PFSK-1 (cell line): ENCODE data around the gene CEP170B.

Experiments
- FOXP2 ChIP-seq: optimal IDR thresholded peaks from 2 replicates; pipeline ENCODE3; 2011; ENCODE audit warnings: borderline replicate concordance, control low read depth, inconsistent platforms; ENCODE audit not compliant: insufficient read depth; ENCODE audit errors: extremely low read length, extremely low read depth
- POLR2AphosphoS5 ChIP-seq: IDR thresholded peaks from 2 replicates; pipeline ENCODE4 v1.6.1; 2012; ENCODE audit warnings: low read depth, mild to moderate bottlenecking, control low read depth, low read length, moderate library complexity
- SIN3A ChIP-seq: IDR thresholded peaks from 2 replicates; pipeline ENCODE4 v1.6.1; 2012; ENCODE audit warnings: mild to moderate bottlenecking, low read length, moderate library complexity, borderline replicate concordance; ENCODE audit not compliant: insufficient read depth
- TAF1 ChIP-seq: IDR thresholded peaks from 2 replicates; pipeline ENCODE4 v1.6.1; 2012; ENCODE audit warnings: low read length, control low read depth, borderline replicate concordance; ENCODE audit not compliant: insufficient read depth
- TF ChIP-seq, protein P1 (sequence below), 2 experiments: IDR thresholded peaks; 2 replicates each; pipeline versions ENCODE4 v1.6.1 to v1.8.0; 2011 to 2012; ENCODE audit warnings: low read depth in 2 of 2, low read length in 2 of 2, control low read depth in 1 of 2, inconsistent platforms in 1 of 2, mild to moderate bottlenecking in 1 of 2, moderate library complexity in 1 of 2; ENCODE audit not compliant: insufficient read depth in 1 of 2

CEP170B gene

DNA sequence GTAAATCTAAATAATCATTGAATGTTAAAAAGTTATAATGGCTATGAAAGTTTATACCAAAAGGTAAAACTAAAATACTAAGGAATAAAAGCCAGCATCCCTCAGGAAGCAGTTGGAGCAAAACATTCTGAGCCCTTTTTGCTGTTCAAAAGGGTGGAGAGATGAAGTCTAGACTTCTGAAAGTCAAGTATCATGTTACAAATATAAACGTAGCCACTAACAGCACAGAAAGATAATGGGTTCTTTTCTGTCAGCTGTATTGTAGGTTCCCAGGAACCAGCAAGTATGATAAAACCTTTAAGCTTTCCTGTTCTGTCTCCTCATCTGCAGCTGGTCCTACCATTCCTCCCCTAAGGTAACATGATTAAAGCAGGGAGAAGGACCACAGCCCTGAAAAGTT, 43.2 kb downstream of the CEP170B start:
- TF ChIP-seq FOXP2 (no peak), POLR2AphosphoS5 (no peak), SIN3A (no peak), TAF1 (no peak)
- TF ChIP-seq, protein P1, sequence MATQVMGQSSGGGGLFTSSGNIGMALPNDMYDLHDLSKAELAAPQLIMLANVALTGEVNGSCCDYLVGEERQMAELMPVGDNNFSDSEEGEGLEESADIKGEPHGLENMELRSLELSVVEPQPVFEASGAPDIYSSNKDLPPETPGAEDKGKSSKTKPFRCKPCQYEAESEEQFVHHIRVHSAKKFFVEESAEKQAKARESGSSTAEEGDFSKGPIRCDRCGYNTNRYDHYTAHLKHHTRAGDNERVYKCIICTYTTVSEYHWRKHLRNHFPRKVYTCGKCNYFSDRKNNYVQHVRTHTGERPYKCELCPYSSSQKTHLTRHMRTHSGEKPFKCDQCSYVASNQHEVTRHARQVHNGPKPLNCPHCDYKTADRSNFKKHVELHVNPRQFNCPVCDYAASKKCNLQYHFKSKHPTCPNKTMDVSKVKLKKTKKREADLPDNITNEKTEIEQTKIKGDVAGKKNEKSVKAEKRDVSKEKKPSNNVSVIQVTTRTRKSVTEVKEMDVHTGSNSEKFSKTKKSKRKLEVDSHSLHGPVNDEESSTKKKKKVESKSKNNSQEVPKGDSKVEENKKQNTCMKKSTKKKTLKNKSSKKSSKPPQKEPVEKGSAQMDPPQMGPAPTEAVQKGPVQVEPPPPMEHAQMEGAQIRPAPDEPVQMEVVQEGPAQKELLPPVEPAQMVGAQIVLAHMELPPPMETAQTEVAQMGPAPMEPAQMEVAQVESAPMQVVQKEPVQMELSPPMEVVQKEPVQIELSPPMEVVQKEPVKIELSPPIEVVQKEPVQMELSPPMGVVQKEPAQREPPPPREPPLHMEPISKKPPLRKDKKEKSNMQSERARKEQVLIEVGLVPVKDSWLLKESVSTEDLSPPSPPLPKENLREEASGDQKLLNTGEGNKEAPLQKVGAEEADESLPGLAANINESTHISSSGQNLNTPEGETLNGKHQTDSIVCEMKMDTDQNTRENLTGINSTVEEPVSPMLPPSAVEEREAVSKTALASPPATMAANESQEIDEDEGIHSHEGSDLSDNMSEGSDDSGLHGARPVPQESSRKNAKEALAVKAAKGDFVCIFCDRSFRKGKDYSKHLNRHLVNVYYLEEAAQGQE (IDR thresholded peaks at IDR 0.05; ENCODE audit: insufficient read depth in 1 of 2, low read depth in 2 of 2, low read length in 2 of 2): no peak

- TF ChIP-seq, protein P1 (IDR thresholded peaks at IDR 0.05; ENCODE audit: insufficient read depth in 1 of 2, low read depth in 2 of 2, low read length in 2 of 2): no peak
- no peak for TF ChIP-seq SIN3A
Observed at GRCh38 chr14:104912053-104912452, 47.0 kb downstream of the CEP170B start.

DNA sequence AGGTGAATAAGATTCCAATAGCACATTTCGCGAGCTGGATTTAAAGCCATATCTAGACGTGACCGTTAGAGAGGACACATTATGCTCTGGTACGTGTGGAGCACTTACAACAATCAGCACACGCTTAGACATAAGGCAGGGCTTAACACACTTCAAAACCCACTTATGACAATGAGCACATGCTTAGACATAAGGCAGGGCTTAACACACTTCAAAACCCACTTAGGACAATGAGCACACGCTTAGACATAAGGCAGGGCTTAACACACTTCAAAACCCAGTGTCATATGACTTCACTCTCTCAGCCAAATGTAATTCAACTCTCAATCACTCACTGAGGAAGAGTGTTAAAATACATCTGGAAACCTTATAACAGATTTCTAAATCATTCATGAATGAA, 48.4 kb downstream of the CEP170B start:
- TF ChIP-seq SIN3A (no peak), TAF1 (no peak), FOXP2 (no peak), POLR2AphosphoS5 (no peak)
- TF ChIP-seq, protein P1 (IDR thresholded peaks at IDR 0.05; ENCODE audit: insufficient read depth in 1 of 2, low read depth in 2 of 2, low read length in 2 of 2): no peak

DNA sequence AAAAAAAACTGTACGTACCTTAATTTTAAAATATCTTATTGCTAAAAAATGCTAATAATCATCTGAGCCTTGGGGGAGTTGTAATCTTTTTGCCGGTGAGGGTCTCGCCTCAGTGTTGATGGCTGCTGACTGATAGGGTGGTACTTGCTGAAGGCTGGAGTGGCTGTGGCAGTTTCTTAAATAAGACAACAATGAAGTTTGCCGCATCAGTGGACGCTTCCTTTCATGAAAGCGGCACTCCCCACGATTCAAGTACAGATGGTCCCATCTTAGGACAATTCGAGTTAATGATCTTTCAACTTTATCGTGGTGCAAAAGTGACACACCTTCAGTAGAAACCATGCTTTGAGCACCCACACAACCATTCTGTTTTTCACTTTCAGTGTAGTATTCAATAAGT, 52.0 kb downstream of the CEP170B start:
- TF ChIP-seq POLR2AphosphoS5 (no peak), SIN3A (no peak), TAF1 (no peak), FOXP2 (no peak)
- TF ChIP-seq, protein P1 (IDR thresholded peaks at IDR 0.05; ENCODE audit: insufficient read depth in 1 of 2, low read depth in 2 of 2, low read length in 2 of 2): no peak

- TF ChIP-seq TAF1: no peak
- TF ChIP-seq SIN3A: no peak
- TF ChIP-seq FOXP2: no peak
- TF ChIP-seq, protein P1 (IDR thresholded peaks at IDR 0.05; ENCODE audit: insufficient read depth in 1 of 2, low read depth in 2 of 2, low read length in 2 of 2): no peak
- TF ChIP-seq POLR2AphosphoS5: no peak
Observed at GRCh38 chr14:104917993-104918392, 52.9 kb downstream of the CEP170B start.
